Measurements from ENCODE around the gene ATXN10.

ATXN10 gene

GRCh38 chr22:45878901-45879551 is 207.4 kb downstream of the ATXN10 start:
- no peak for DNase-seq (ENCODE audit: low read depth)

- DNase-seq (ENCODE audit: low read depth): no peak
Observed at GRCh38 chr22:45879552-45879949, 207.9 kb downstream of the ATXN10 start.

- no peak for DNase-seq (ENCODE audit: low read depth)
Observed at GRCh38 chr22:45880091-45880715, 208.6 kb downstream of the ATXN10 start.

- no peak for DNase-seq (ENCODE audit: low read depth)
Observed at GRCh38 chr22:45880716-45881523, 209.3 kb downstream of the ATXN10 start.

- DNase-seq (ENCODE audit: low read depth): no peak
Observed at GRCh38 chr22:45881524-45881875, 209.9 kb downstream of the ATXN10 start.

GRCh38 chr22:45882881-45883810 is 211.5 kb downstream of the ATXN10 start:
- DNase-seq (ENCODE audit: low read depth): no peak

GRCh38 chr22:45883811-45884170 is 212.2 kb downstream of the ATXN10 start:
- no peak for DNase-seq (ENCODE audit: low read depth)

- no peak for DNase-seq (ENCODE audit: low read depth)
Observed at GRCh38 chr22:45884201-45885062, 212.8 kb downstream of the ATXN10 start.

GRCh38 chr22:45885171-45885840 is 213.7 kb downstream of the ATXN10 start:
- DNase-seq (ENCODE audit: low read depth): no peak

- no peak for DNase-seq (ENCODE audit: low read depth)
Observed at GRCh38 chr22:45885941-45886395, 214.3 kb downstream of the ATXN10 start.

- no peak for DNase-seq (ENCODE audit: low read depth)
Observed at GRCh38 chr22:45886540-45886939, 214.9 kb downstream of the ATXN10 start.

- DNase-seq (ENCODE audit: low read depth): no peak
Observed at GRCh38 chr22:45887202-45888131, 215.8 kb downstream of the ATXN10 start.

- no peak for DNase-seq (ENCODE audit: low read depth)
Observed at GRCh38 chr22:45888221-45889092, 216.8 kb downstream of the ATXN10 start.

- no peak for DNase-seq (ENCODE audit: low read depth)
Observed at GRCh38 chr22:45889093-45889538, 217.5 kb downstream of the ATXN10 start.

- DNase-seq (ENCODE audit: low read depth): no peak
Observed at GRCh38 chr22:45889539-45890350, 218.1 kb downstream of the ATXN10 start.

- DNase-seq (ENCODE audit: low read depth): no peak
Observed at GRCh38 chr22:45890351-45890635, 218.7 kb downstream of the ATXN10 start.

- DNase-seq (ENCODE audit: low read depth): no peak
Observed at GRCh38 chr22:45891021-45891421, 219.4 kb downstream of the ATXN10 start.

Data from stimulated activated CD8-positive, alpha-beta memory T cell treated with anti-CD3 and anti-CD28 coated beads, Interleukin-15, amount 100 ng/mL, for 24 hours (primary cell).